ENCODE data around the gene CEP250.

GRCh38 chr20:35541118-35541782, 85.9 kb downstream of the CEP250 start:
- TF ChIP-seq CTCF (IDR thresholded peaks at IDR 0.05) (no peak), POLR2A (IDR thresholded peaks at IDR 0.05) (no peak)

Measured in Peyer's patch (tissue), 4 donors.